HT1080 (cell line): ENCODE results near the gene IL36G. TPM values are rescaled to one million over a fixed set of nuclear protein-coding genes. Genes with fewer than 3 reads are reported as not detected.

Experiments used
- DNase-seq: peaks from one replicate; pipeline ENCODE4 v3.0.0-alpha.2; 2015; ENCODE audit warnings: low read depth
- total RNA-seq: library from RNA; depleted of rRNA; stranded (reverse); fragments of >200 nt; shearing (Covaris generic); gene quantifications from 2 replicates; pipeline ENCODE4 v1.2.3, GENCODE V29; 2014

Gene IL36G
- total RNA-seq, 1 experiment from 2014 or later: not detected

DNA sequence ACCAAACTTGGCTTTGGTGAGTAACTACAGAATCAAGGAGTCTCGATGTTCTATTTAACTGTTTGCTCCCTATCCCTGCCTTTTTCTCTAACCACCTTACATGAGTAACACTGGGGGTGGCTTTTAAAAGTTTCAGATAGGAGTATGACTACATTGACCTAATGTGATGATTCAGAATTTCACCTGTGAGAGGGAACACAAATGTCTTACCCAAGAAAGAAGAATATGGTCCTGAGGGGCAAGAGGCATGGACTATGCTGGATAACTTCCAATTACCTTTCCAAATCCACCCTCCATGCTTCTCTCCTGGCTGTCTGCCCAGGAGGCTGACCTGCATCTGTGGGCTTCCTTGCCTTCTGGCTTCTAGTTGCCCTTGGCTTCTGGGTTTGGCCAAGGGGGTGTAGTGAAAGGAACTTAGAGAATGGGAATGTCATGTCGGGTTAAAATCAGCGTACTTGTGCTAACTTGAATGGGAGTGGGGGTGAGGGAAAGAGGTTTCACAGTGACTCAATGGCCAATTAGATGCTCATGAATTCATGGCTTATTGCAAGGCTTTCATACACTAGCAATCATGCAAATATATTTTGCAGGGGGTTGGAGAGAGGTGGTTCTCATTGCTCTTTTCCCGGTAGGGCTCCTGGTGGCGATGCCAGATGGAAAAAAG lies 5.3 kb upstream of the IL36G start:
- DNase-seq: no peak

DNA sequence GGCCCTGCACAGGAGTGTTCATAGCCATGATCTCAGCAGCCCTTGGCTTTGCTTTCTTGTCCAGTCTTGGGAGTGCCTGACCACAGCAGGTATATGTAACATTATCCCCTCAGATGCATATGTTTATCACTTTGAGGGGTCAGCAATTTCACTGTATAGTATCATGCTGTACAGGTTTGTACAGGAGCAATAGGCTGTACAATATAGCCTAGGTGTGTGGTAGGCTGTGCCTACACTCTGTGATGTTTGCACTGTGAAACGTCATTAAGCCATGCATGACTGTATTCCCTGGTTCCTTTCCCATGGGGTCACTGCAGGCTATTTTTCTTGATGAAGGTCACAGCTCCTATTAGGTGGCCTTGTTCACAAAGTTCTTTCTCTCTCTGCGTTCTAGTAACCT lies 4.7 kb upstream of the IL36G start:
- DNase-seq: no peak

DNA sequence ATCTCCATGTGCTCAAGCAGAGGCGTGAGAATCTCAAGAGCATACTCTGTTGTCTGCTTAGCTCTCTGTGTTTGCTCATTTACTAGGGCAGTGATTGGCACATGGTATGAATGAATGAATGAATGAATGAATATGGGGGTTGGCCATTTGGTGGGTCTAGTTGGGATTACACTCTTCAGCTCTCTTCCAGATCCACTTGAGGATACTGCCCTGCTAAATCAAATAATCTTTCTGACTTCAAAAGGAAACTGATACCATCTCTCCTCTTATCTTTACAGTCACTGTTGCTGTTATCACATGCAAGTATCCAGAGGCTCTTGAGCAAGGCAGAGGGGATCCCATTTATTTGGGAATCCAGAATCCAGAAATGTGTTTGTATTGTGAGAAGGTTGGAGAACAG lies 1.9 kb downstream of the IL36G start:
- DNase-seq: no peak

DNA sequence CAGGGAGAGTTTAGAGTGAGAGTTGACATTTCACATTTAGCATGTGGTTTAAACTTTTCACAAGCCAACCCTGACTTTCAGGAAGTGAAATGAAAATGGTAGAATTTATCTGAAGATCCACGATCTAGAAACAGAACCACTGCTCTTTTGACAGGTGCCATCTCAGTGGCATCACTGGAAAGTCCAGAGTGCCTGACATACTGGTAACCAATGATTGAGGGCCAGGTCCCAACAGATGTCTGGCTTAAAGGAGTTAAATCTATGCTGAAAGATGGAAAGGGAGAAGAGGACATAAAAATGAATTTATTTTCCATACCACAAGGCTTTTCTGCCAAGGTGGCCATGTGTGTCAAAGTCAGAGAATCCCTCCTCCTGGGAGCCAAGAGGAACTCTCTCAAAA lies 2.7 kb downstream of the IL36G start:
- no peak for DNase-seq

DNA sequence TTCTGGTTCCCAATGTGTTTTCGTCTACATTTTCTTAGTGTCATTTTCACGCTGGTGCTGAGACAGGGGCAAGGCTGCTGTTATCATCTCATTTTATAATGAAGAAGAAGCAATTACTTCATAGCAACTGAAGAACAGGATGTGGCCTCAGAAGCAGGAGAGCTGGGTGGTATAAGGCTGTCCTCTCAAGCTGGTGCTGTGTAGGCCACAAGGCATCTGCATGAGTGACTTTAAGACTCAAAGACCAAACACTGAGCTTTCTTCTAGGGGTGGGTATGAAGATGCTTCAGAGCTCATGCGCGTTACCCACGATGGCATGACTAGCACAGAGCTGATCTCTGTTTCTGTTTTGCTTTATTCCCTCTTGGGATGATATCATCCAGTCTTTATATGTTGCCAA lies 7.3 kb downstream of the IL36G start:
- DNase-seq: no peak

DNA sequence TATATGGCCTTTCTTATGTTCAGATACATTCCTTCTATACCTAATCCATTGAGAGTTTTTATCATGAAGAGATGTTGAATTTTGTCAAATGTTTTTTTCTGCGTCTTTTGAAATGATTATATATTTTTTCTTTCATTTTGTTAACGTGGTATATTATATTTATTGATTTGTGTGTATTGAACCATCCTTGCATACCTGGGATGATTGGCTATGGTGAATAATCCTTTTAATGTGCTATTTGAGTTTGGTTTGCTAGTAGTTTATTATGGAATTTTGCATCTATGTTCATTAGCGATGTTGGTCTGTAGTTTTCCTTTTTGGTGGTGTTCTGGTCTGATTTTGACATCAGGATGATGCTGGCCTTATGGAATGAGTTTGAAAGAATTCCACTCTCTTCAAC lies 11.8 kb downstream of the IL36G start:
- DNase-seq: no peak

DNA sequence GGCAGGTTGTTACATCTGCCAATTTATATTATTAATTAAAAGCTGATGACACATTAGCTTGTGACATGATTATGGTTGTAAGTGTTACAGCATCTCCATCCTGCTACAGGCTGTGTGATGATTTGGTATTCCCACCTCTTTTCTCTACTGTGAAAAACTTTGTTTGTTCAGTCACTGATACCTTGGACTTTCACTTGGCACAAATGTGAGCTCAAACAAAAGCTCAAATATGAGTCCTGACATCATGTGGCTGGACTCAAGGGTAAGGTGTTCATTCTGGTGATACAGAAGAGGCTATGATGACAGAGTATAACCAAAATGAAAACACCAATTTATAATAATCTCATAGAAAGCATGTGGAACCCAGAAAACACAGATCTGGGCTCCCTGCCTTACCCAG lies 16.0 kb downstream of the IL36G start:
- no peak for DNase-seq

DNA sequence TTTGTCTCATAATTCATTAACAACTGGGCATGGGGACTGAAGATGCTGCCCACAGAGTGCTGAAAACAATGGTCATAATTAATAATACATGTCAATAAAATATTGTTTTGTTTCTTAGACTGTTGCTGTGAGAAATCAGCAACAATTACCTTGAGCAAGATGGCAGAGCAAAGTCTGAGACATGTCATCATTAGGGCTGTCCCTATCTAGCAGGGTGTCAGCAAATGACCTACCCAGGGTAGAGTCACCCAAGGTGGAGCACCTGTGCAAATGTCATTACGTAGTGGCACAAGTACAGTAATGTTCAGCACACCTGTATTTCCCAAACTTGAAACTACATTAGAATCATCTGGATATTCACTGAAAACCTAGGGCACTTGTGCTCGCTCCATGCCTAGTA lies 16.8 kb downstream of the IL36G start:
- DNase-seq: no peak

DNA sequence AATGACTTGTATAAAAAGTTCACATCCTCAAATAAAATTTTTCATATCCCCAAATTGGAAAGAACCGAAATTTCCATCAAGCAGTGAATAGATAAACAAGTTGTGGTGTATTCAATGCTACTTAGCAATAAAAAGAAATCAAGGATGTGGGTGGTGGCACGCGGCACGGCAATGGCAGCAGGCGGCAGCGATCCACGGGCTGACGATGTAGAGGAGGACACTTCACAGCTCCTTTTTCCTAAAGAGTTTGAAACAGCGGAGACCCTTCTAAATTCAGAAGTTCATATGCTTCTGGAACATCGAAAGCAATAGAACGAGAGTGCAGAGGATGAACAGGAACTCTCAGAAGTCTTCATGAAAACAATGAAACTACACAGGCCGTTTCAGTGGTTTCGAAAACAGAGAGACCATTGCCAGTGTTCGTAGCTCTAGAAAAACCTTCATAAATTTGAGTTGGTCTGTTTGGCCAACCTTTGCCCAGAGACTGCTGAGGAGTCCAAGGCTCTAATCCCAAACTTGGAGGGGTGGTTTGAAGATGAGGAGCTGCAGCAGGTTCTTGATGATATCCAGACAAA lies 17.6 kb downstream of the IL36G start:
- no peak for DNase-seq

DNA sequence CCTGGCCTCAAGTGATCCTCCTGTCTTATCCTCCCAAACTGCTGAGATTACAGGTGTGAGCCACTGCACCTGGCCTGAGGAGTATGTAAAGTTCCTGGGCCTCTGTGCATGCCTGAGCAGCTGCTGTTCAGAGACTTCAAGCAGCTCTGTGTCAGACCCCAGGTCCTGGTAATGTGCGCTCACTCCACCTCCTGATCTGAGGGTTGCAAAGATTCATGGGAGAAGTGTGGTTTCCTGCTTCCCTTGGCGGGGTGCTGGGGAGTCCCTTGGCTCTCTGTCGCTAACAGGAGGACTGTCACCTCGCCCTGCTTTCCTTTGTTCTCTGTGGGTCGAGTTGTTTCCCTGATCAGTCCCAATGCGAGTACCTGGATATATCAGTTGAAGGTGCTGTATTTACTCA lies 18.8 kb downstream of the IL36G start:
- DNase-seq: no peak

DNA sequence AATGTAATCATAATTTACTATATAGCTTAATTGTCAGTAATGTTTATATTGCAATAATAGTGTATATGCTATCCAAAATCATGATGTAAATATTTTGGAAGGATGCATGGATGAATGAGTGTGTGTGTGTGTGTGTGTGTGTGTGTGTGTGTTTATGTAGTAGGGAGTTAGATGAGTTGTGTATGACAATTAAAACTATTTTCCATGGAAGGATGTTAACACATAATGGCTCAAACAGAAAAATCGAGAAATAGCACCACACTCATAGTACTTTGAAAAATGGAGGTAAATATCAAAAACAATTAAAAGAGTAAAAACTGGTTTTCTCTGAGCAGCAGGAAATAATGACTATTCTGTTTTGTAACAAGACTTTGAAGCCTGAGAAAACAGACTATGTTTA lies 19.3 kb downstream of the IL36G start:
- no peak for DNase-seq

DNA sequence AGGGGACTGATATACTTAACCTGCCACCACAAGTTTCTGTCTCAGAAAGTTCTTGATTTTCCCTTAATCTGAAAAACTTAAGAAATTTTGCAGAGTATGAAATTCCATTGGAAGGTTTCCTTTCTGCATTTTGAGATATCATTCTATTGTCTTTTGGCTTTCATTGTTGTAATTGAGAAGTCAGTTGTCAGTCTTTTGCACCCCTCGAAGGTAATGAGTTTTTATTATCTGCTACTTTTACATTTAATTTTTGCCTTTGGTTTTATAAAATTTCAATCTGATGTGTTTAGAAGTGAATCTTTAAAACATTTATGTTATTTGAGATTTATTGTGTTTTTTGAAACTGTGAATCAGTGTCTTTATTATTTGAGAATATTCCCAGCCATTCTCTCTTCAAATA lies 22.6 kb downstream of the IL36G start:
- DNase-seq: no peak

DNA sequence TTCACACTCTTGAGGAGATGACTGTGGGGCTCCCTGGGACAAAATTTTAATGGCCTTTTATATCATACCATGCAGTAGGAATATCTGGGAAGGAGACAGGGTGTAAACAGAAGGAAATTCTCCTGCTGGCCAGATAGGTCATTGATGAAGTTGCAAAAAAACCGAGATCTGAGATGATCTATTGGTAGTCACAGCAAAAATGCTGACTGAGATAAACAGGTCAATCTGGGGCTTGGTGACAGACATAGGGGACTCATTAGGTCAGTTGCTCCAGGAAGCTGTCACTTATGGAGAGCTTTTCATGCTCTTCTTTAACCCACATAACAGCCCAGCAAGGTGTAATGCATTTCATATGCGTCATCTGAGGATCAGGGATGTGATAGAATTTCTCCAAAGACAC lies 24.9 kb downstream of the IL36G start:
- no peak for DNase-seq

DNA sequence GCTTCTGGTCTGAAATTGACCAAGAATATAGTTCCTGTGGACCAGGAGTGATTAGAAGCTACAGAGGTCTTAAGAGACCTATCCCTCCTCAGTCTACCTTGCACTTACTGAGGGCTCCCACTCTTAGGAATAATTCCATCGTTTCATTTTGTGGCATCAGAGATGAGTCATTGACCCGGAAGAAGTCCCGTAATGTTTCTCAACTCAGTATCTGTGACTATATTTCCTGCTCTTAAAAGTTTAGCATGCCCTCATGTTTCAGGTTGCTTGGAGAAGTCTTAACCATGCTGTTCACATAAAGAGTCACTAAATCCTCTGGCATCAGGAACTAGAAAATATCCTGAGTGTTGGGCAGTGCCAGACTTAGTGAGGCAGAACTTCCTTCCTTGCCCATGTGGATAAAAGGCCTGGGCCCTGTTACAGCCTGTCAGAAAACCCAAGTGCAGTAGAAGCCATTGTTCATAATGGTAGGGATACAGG lies 27.3 kb downstream of the IL36G start, which contains the start of gene IL36A:
Gene IL36A (plus strand): TSS at position 430 of the 480 bp plus-strand sequence. CDS start 413 bp downstream, outside the sequence.
- peak; percentile 26 for DNase-seq

DNA sequence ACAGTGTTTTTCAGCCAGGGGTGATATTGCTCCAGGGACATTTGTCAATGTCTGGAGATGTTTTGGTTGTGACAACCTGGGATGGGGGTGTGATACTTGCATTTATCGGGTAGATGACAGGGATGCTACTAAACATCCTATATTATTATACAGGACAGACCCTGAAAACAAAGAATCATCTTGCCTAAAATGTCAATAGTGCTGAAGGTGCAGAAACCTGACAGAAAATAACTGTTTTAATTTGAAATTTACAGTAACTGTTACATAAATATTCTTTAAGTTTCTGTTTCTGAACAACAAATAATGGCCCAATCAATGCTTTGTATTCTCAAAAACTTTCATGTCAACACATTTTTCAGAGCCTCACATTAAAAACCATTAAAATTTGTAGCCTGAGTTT lies 29.4 kb downstream of the IL36G start:
- no peak for DNase-seq

DNA sequence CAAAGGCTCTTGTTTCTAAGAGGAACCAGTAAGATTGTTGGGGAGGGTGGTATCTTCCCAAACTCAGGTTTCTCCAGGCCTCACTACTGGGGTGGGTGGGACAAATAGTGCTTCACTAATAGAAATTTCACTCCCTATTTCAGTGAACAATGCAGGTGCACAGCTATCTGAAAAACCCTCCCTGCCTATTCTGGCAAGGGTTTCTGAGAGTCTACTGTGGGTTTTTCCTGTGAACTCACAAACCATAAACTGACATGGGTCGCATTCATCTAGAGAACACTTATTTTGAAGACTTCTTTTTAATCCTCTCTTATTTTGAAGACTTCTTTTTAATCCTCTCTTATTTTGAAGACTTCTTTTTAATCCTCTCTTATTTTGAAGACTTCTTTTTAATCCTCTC lies 31.8 kb downstream of the IL36G start:
- no peak for DNase-seq

DNA sequence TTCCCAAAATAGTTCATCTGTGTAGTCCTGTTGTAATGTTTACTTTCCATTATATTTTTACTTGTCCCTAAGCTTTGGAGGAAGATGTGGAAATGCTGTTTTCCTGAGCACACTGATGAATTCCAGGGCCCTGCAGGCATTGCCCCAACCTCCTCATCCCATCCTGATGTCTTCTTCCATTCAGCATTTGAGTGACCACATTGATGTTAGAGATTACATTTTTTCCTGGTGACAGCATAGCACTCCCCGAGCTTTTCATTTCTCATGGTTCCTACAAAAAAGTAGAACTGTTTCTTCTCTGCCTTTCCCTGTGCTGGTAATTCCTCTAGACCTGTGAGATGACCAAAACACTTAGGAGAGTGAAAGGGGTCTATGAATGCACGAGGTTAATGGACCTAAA lies 32.3 kb downstream of the IL36G start:
- DNase-seq: no peak

DNA sequence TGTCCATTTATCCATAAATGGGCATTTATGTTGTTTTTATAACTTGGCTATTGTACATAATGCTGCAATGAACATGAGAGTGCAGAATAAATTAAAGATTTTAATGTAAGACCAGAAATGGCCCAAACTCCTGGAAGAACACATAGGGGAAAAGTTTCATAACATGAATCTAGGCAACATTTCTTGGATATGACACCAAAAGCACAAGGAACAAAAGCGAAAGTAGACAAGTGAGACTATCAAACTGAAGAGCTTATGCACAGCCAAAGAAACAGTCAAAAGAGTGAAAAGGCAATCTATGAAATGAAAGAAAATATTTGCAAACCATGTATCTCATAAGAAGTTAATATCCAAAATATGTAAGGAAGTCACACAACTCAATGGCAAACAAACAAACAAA lies 33.3 kb downstream of the IL36G start:
- DNase-seq: no peak

DNA sequence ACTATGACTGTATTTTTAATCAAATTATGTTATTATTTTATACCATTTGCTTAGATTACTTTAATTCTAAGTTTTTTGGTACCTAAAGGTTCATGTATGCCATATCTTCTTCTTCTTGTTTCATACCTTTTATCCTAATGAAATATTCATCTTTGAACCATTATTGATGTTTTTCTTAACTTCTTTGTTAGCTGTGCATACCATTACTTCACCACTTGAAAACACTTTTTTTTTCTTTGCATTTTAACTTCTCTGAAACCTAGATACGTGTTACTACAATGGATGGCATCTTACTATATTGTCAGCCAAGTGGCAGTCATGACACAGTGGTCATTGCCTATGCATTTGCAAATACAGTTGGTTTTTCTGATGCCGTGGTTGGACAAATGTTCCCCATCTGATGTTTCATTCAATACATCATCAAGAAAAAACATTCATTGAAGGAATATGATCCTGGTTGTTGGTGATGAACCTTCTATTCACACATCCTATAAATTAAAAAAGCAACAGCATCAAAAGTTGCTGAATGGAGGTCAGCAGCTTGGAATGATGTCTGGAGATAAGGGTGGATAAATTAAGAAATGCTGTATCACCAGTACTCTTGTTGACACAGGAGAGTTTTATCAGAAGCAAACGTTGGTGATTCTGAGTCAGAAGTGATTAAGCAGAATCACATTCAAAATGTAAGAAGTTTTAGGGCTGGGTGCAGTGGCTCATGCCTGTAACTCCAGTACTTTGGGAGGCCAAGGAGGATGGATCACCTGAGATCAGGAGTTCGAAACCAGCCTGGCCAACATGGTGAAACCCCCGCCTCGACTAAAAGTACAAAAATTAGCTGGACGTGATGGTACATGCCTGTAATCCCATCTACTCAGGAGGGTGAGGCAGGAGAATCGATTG lies 34.9 kb downstream of the IL36G start:
- DNase-seq: peak; percentile 70

DNA sequence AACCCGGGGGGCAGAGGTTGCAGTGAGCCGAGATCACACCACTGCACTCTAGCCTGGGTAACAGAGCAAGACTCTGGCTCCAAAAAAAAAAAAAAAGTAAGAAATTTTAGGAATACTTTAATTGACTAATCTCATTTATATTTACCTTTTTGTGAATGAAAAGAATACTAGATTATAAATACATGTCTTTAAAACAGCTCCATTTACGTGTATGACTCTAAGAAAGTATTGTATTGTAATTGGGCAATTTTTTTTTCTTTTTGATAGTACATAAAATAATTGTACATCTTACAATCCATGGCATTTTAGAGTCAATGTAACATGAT lies 35.5 kb downstream of the IL36G start:
- no peak for DNase-seq

DNA sequence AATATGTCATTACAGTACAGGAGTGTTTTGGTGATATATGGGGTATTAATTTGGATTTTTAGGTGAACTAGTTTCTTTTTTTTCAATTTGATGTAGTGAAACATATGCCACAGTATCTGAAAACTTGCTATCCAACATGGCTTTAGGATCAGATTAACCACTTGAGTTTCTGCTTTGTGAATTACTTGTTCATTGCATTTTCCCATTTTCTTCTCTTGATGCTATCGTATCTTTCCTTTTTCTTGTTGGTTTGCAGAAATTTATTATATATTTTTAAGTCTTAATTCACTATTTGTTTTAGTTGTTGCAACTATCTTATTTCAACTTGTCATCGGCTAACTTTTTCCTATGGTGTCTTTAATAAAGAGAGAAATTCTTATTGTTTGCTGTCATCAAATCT lies 36.3 kb downstream of the IL36G start:
- no peak for DNase-seq

DNA sequence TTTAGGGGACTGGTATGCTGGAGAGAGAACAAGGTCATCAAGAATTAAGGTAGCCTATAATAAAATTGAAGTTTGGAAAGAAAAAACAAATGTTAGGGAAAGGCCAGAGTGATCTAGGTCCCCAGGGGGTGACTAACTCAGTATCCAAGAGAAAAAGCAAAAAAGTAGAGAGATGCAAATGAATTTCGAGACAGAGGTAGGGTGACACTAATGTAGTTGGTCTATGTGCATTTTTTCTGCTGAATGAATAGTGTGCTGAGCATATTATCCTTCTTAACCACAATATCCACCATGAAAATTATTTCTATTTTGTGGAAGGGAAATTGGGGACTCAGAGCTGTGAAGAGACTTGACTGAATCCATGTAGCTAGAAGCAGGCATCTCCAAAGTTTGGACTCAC lies 37.2 kb downstream of the IL36G start:
- no peak for DNase-seq

DNA sequence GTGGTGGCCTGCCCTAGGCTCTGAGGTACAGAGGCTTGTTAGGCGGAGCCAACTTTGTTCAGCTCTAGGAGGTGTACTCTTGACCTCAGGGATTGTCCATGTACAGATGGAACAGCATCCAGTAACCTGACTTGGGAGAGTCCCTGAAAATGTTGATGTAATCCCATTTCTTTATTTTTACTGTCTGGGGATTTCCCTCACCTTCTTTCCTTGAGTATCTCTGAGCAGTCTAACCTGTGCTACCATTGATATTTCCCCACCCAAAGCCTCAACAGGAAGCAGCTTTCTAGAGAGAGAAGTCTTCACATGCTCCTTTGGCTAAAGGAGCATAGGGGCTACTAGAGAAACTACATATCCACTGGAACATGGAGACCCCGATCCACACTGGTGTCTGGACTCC lies 37.8 kb downstream of the IL36G start:
- no peak for DNase-seq
